ENCODE results near the gene PAX7.
"Not testable (repeated sequence)": the region's sequence is repeated elsewhere in the genome, so short reads cannot be mapped to it uniquely, and the experiment has no call there.

PAX7 gene

DNA sequence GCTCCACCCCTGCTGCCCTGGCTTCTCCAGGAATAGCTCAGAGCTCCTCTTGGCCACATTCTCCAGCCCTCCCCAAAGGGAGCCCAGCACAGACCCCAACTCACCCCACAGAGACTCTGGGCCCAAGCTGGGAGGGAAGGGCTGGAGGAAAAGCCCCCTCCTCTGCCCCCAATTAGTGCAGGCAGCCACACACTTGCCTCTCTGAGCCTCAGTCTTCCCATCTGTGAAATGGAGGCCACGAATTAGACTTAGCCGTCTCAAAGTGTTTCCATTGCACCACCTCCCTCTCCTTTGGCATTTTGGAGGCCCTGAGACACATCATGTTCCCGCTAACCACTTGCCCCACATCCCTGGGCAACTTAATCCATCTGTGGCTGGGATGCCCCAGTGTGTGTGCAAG lies 108.0 kb downstream of the PAX7 start:
- Histone ChIP-seq H3K4me3 (replicated peaks; ENCODE audit: low read depth, low read length) (no peak overlapping the region), H3K27me3 (replicated peaks; ENCODE audit: control insufficient read depth, insufficient read depth, low read length) (no peaks in the 10 kb centered on the region; the same call in 1 of the 2 replicates)

DNA sequence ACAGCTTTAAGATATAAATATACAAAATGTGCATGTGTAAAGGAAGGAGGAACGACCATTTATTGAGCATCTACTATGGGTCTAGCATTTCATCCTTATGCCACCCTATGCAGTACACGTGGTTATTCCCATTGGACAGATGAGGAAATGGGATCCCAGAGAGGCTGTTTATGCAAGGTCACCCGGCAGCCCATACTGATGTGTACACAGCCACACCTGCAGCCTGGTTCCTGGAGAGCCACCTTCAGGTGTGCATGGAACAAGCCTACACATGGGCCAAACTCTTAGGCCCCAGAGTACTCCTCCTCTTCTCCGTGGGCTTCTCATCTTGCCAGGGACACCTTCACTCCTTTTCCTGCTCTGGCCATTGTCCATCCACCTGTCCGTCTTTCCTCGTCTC lies 108.8 kb downstream of the PAX7 start:
- no peaks in the 10 kb centered on the region for H3K36me3 ChIP-seq (ENCODE audit: control insufficient read depth, insufficient read depth, low read length)
- H3K4me3 ChIP-seq (replicated peaks; ENCODE audit: low read depth, low read length), result no peak overlapping the region
- TF ChIP-seq, protein P1, sequence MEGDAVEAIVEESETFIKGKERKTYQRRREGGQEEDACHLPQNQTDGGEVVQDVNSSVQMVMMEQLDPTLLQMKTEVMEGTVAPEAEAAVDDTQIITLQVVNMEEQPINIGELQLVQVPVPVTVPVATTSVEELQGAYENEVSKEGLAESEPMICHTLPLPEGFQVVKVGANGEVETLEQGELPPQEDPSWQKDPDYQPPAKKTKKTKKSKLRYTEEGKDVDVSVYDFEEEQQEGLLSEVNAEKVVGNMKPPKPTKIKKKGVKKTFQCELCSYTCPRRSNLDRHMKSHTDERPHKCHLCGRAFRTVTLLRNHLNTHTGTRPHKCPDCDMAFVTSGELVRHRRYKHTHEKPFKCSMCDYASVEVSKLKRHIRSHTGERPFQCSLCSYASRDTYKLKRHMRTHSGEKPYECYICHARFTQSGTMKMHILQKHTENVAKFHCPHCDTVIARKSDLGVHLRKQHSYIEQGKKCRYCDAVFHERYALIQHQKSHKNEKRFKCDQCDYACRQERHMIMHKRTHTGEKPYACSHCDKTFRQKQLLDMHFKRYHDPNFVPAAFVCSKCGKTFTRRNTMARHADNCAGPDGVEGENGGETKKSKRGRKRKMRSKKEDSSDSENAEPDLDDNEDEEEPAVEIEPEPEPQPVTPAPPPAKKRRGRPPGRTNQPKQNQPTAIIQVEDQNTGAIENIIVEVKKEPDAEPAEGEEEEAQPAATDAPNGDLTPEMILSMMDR (IDR thresholded peaks at IDR 0.05; ENCODE audit: insufficient read depth, low read length, poor library complexity, severe bottlenecking), result no peak
- H3K27me3 ChIP-seq (replicated peaks; ENCODE audit: control insufficient read depth, insufficient read depth, low read length), result no peaks in the 10 kb centered on the region; the same call in 1 of the 2 replicates
- no peak for DNase-seq (ENCODE audit: extremely low read depth, insufficient read length)

More for the DNA sequence above, 108.0 kb downstream of the PAX7 start:
- TF ChIP-seq, protein P1 (IDR thresholded peaks at IDR 0.05; ENCODE audit: insufficient read depth, low read length, poor library complexity, severe bottlenecking), result no peak
- no peaks in the 10 kb centered on the region for H3K36me3 ChIP-seq (ENCODE audit: control insufficient read depth, insufficient read depth, low read length)
- no peak for DNase-seq (ENCODE audit: extremely low read depth, insufficient read length)

DNA sequence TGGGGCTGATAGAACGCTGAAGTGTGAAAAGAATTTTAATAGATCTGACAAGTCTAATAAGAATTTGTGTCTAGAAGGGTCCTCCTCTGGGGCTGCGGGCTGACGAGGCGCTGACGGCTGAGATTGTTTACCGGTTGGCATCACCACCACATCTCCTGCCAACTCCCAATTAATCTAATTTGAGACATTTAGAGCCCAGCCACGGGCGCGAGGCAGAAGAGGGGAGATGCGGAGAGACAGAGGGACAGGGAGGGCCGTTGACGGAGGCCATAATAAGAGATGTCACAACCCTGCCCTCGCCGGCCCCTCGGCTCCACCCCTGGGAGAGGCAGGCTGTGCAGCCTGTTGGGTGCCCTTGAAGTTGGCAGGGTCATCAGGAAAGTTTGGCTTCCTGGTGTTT lies 109.3 kb downstream of the PAX7 start:
- H3K27me3 ChIP-seq (replicated peaks; ENCODE audit: control insufficient read depth, insufficient read depth, low read length), result no peaks in the 10 kb centered on the region; the same call in 1 of the 2 replicates
- no peak overlapping the region for H3K4me3 ChIP-seq (replicated peaks; ENCODE audit: low read depth, low read length)
- H3K36me3 ChIP-seq (ENCODE audit: control insufficient read depth, insufficient read depth, low read length), result no peaks in the 10 kb centered on the region
- no peak for DNase-seq (ENCODE audit: extremely low read depth, insufficient read length)
- TF ChIP-seq, protein P1 (IDR thresholded peaks at IDR 0.05; ENCODE audit: insufficient read depth, low read length, poor library complexity, severe bottlenecking), result no peak

DNA sequence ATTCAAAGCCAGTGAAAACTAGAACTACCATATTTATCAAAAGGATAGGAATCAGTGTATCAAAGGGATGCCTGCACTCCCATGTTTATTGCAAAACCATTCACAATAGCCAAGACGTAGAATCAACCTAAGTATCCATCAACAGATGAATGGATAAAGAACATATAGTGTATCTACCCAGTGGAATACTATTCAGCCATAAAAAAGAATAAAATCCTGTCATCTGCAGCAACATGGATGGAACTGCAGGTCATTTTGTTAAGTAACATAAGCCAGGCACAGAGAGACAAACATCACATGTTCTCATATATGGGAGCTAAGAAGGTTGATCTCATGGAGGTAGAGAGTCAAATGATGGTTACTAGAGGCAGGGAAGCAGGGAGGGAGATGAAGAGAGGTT lies 110.0 kb downstream of the PAX7 start:
- Histone ChIP-seq H3K27me3 (replicated peaks; ENCODE audit: control insufficient read depth, insufficient read depth, low read length) (no peaks in the 10 kb centered on the region; the same call in 1 of the 2 replicates), H3K36me3 (ENCODE audit: control insufficient read depth, insufficient read depth, low read length) (no peaks in the 10 kb centered on the region), H3K4me3 (replicated peaks; ENCODE audit: low read depth, low read length) (no peak overlapping the region)
- no peak for DNase-seq (ENCODE audit: extremely low read depth, insufficient read length)
- TF ChIP-seq, protein P1 (IDR thresholded peaks at IDR 0.05; ENCODE audit: insufficient read depth, low read length, poor library complexity, severe bottlenecking), result no peak

DNA sequence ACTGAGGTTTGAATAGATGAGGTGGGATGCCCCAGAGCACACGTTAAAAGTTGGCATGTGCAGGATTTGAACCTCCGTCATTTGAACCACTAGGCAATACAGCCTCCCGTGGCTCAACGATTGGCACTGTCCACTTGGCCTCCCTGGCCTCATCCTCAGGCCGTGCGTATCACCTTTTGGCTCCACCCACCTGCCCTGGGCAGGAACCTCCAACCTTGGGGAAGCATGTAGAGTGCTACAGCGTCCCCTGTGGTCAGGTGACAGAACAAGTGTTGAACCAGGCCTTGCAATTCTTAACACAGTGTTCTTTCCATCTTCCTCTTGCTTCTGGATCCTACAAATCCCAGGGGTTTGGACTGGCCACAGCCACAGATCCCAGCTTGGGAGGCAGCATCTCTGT lies 112.6 kb downstream of the PAX7 start:
- Histone ChIP-seq H3K36me3 (ENCODE audit: control insufficient read depth, insufficient read depth, low read length) (no peaks in the 10 kb centered on the region), H3K4me3 (replicated peaks; ENCODE audit: low read depth, low read length) (no peak overlapping the region), H3K27me3 (replicated peaks; ENCODE audit: control insufficient read depth, insufficient read depth, low read length) (no peaks in the 10 kb centered on the region)
- no peak for DNase-seq (ENCODE audit: extremely low read depth, insufficient read length)
- TF ChIP-seq, protein P1 (IDR thresholded peaks at IDR 0.05; ENCODE audit: insufficient read depth, low read length, poor library complexity, severe bottlenecking), result peak; percentile 4

DNA sequence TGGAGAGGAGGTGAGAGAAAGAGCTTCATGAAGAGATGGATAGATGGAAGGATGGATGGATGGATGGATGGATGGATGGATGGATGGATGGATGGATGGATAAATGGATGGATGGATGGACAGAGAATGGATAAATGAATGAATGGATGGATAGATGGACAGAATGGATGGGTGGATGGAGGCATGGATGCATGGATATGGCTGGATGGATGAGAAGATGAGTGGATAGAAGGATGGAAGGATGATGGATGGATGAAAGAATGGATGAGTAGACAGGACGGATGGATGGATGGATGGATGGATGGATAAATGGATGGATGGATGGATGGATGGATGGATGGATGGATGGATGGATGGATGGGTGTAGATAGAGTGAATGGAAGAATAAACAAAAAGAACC lies 113.7 kb downstream of the PAX7 start:
- not testable (repeated sequence) for H3K36me3 ChIP-seq (ENCODE audit: control insufficient read depth, insufficient read depth, low read length); H3K4me3 ChIP-seq (replicated peaks; ENCODE audit: low read depth, low read length); DNase-seq (ENCODE audit: extremely low read depth, insufficient read length); H3K27me3 ChIP-seq (replicated peaks; ENCODE audit: control insufficient read depth, insufficient read depth, low read length)

Data from GM06990 (cell line).